H9 (cell line): Measurements from ENCODE around the gene BUD13. TPM values are rescaled to one million over a fixed set of nuclear protein-coding genes. Genes with fewer than 3 reads are reported as not detected.

ENCODE experiments used
- DNase-seq: peaks from one replicate; pipeline ENCODE4 v3.0.0-alpha.2; 2017
- H2AFZ ChIP-seq: one replicate; pipeline ENCODE4 v1.6.1; 2013; ENCODE audit warnings: mild to moderate bottlenecking, low read length, control low read depth, moderate library complexity
- H2AK5ac ChIP-seq: 2 replicates; pipeline ENCODE4 v1.6.1; 2013; ENCODE audit warnings: low read length, control low read depth, mixed read lengths; ENCODE audit not compliant: insufficient read length
- H2BK120ac ChIP-seq: one replicate; pipeline ENCODE4 v1.6.1; 2013; ENCODE audit warnings: low read depth, mild to moderate bottlenecking, low read length, control low read depth, inconsistent platforms; ENCODE audit not compliant: poor library complexity, severe bottlenecking
- H2BK12ac ChIP-seq: 2 replicates; pipeline ENCODE4 v1.6.1; 2013; ENCODE audit warnings: low read length, control low read depth, mixed read lengths, low read depth; ENCODE audit not compliant: insufficient read length
- H2BK15ac ChIP-seq: 2 replicates; pipeline ENCODE4 v1.6.1; 2013; ENCODE audit warnings: low read depth, low read length, control low read depth
- H2BK20ac ChIP-seq: one replicate; pipeline ENCODE4 v1.6.1; 2013; ENCODE audit warnings: low read depth, mild to moderate bottlenecking, low read length, control low read depth, inconsistent platforms; ENCODE audit not compliant: poor library complexity, severe bottlenecking
- H2BK5ac ChIP-seq: 2 replicates; pipeline ENCODE4 v1.6.1; 2013; ENCODE audit warnings: low read length, control low read depth, mixed read lengths; ENCODE audit not compliant: insufficient read length
- H3K14ac ChIP-seq: 2 replicates; pipeline ENCODE4 v1.6.1; 2013; ENCODE audit warnings: low read length, control low read depth; ENCODE audit not compliant: insufficient read depth
- H3K18ac ChIP-seq: 2 replicates; pipeline ENCODE4 v1.6.1; 2013; ENCODE audit warnings: low read depth, mild to moderate bottlenecking, mixed read lengths, low read length, control low read depth; ENCODE audit not compliant: insufficient read length
- H3K23ac ChIP-seq: 2 replicates; pipeline ENCODE4 v1.6.1; 2013; ENCODE audit warnings: low read length, control low read depth, mixed read lengths, low read depth; ENCODE audit not compliant: insufficient read length
- H3K23me2 ChIP-seq: 2 replicates; pipeline ENCODE4 v1.6.1; 2013; ENCODE audit warnings: low read depth, mild to moderate bottlenecking, mixed read lengths, low read length, control low read depth; ENCODE audit not compliant: insufficient read length, poor library complexity, severe bottlenecking
- H3K27ac ChIP-seq: 2 replicates; pipeline ENCODE4 v1.5.1; 2013; ENCODE audit warnings: low read length, control low read depth, mixed read lengths, low read depth; ENCODE audit not compliant: insufficient read length
- H3K27me3 ChIP-seq: 2 replicates; pipeline ENCODE4 v1.6.1; 2013; ENCODE audit warnings: low read length, control low read depth, inconsistent platforms; ENCODE audit not compliant: insufficient read depth
- H3K4ac ChIP-seq: 2 replicates; pipeline ENCODE4 v1.6.1; 2013; ENCODE audit warnings: low read depth, mild to moderate bottlenecking, control low read depth, inconsistent platforms, low read length, moderate library complexity
- H3K4me1 ChIP-seq: 2 replicates; pipeline ENCODE4 v1.6.1; 2013; ENCODE audit warnings: low read length, control low read depth, inconsistent platforms; ENCODE audit not compliant: insufficient read depth
- H3K4me2 ChIP-seq: 2 replicates; pipeline ENCODE4 v1.6.1; 2013; ENCODE audit warnings: low read length, control low read depth, mixed read lengths; ENCODE audit not compliant: insufficient read length, insufficient read depth
- H3K56ac ChIP-seq: 2 replicates; pipeline ENCODE4 v1.6.1; 2013; ENCODE audit warnings: low read depth, mild to moderate bottlenecking, mixed read lengths, low read length, control low read depth; ENCODE audit not compliant: insufficient read length
- H3K79me1 ChIP-seq: 2 replicates; pipeline ENCODE4 v1.6.1; 2013; ENCODE audit warnings: low read depth, mild to moderate bottlenecking, moderate library complexity, low read length, control low read depth, inconsistent platforms; ENCODE audit not compliant: insufficient read depth, poor library complexity, severe bottlenecking
- H3K79me2 ChIP-seq: 2 replicates; pipeline ENCODE4 v1.6.1; 2013; ENCODE audit warnings: low read length, control low read depth, inconsistent platforms; ENCODE audit not compliant: insufficient read depth
- H3K9ac ChIP-seq: 2 replicates; pipeline ENCODE4 v1.6.1; 2013; ENCODE audit warnings: low read length, control low read depth, mixed read lengths; ENCODE audit not compliant: insufficient read length; ENCODE audit errors: extremely low read depth
- H3K9me3 ChIP-seq: one replicate; pipeline ENCODE4 v1.6.1; 2013; ENCODE audit warnings: low read depth, low read length, inconsistent platforms; ENCODE audit not compliant: control insufficient read depth
- H3T11ph ChIP-seq: one replicate; pipeline ENCODE4 v1.6.1; 2013; ENCODE audit warnings: mild to moderate bottlenecking, low read length, control low read depth, inconsistent platforms
- H4K20me1 ChIP-seq: one replicate; pipeline ENCODE4 v1.6.1; 2013; ENCODE audit not compliant: control insufficient read depth, insufficient read length, insufficient read depth
- H4K5ac ChIP-seq: 2 replicates; pipeline ENCODE4 v1.6.1; 2013; ENCODE audit warnings: low read depth, mild to moderate bottlenecking, mixed read lengths, low read length, control low read depth; ENCODE audit not compliant: insufficient read length
- H4K8ac ChIP-seq: replicated peaks from 2 replicates; pipeline ENCODE4 v1.6.1; 2013; ENCODE audit warnings: low read length, control low read depth, mixed read lengths, low read depth; ENCODE audit not compliant: insufficient read length
- H4K91ac ChIP-seq: 2 replicates; pipeline ENCODE4 v1.6.1; 2013; ENCODE audit warnings: low read depth, mild to moderate bottlenecking, moderate library complexity, mixed read lengths, low read length, control low read depth; ENCODE audit not compliant: insufficient read length
- H3K27ac Mint-ChIP-seq, 3 experiments: 2 replicates in 2 of 3; 3 replicates in 1 of 3; pipeline ENCODE4 v1.8.0; 2020 to 2021; ENCODE audit warnings: mixed read lengths in 3 of 3, mild to moderate bottlenecking in 1 of 3, moderate library complexity in 1 of 3
- H3K27me3 Mint-ChIP-seq: 2 replicates; pipeline ENCODE4 v1.8.0; 2021; ENCODE audit warnings: low read depth, mild to moderate bottlenecking, moderate library complexity, mixed read lengths
- H3K36me3 Mint-ChIP-seq, 3 experiments: 2 replicates in 2 of 3; 3 replicates in 1 of 3; pipeline ENCODE4 v1.8.0; 2020 to 2021; ENCODE audit warnings: low read depth in 3 of 3, mixed read lengths in 3 of 3; ENCODE audit not compliant: insufficient read depth in 1 of 3
- H3K4me1 Mint-ChIP-seq, 2 experiments: 2 replicates each; pipeline ENCODE4 v1.8.0; 2020; ENCODE audit warnings: mixed read lengths in 2 of 2
- H3K4me3 Mint-ChIP-seq, 2 experiments: 2 replicates in 1 of 2; 3 replicates in 1 of 2; pipeline ENCODE4 v1.8.0; 2020 to 2021; ENCODE audit warnings: mild to moderate bottlenecking in 2 of 2, mixed read lengths in 2 of 2, moderate library complexity in 1 of 2
- H3K9me3 Mint-ChIP-seq, 2 experiments: 2 replicates in 1 of 2; 3 replicates in 1 of 2; pipeline ENCODE4 v1.8.0; 2020; ENCODE audit warnings: mild to moderate bottlenecking in 2 of 2, mixed read lengths in 2 of 2, moderate library complexity in 1 of 2
- WGBS: extraction: QIAGEN DNeasy Blood & Tissue Kit; methylation state at CpG from one replicate; pipeline ENCODE4 v1.1.7; 2013; ENCODE audit warnings: missing lambda C conversion rate, low lambda C conversion rate, mixed read lengths; ENCODE audit not compliant: insufficient read length; ENCODE audit errors: extremely low coverage; 5-methylcytosine and 5-hydroxymethylcytosine counted together
- total RNA-seq: library from RNA; stranded (reverse); gene quantifications from 2 replicates; pipeline ENCODE4 v1.2.1, GENCODE V29; 2021
- TF ChIP-seq, protein P1 (sequence below): fragments of 200-600 bp; sonication (generic); conservative IDR thresholded peaks from 3 replicates; pipeline ENCODE4 v1.8.0; 2021; ENCODE audit warnings: antibody characterized with exemption, mild to moderate bottlenecking

Gene BUD13
- total RNA-seq, 1 experiment from 2014 or later: 30.0 TPM

DNA sequence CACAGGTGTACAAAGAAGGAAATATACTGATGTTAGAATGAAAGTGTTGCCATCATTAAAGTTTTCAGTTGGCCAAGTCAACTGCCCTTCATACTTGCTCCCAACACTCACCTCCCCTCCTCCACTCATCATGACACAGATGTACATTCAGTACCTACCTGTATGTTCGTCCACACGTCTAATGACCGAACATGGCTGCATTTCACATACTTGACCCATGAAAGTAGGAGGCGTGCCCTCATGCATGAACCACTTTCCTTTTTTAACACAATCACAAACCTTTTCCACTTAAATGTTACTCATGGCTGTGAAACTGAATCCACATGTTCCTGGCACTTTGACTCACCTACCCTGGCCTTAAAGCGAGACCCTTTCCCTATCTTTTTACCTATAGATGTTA is 3.2 kb upstream of the BUD13 start:
- no peak overlapping the region for H3K4me3 Mint-ChIP-seq
- H2BK120ac ChIP-seq: no peak overlapping the region
- no peak overlapping the region for H2BK12ac ChIP-seq
- H4K20me1 ChIP-seq: no peaks in the 10 kb centered on the region
- peaks cover 4% of the 10 kb centered on the region for H3K79me1 ChIP-seq
- H3K14ac ChIP-seq: no peak overlapping the region
- H2BK15ac ChIP-seq: no peak overlapping the region
- peaks cover 4% of the 10 kb centered on the region; the same call in 1 of the 2 replicates for H3K4me1 ChIP-seq
- TF ChIP-seq, protein P1, sequence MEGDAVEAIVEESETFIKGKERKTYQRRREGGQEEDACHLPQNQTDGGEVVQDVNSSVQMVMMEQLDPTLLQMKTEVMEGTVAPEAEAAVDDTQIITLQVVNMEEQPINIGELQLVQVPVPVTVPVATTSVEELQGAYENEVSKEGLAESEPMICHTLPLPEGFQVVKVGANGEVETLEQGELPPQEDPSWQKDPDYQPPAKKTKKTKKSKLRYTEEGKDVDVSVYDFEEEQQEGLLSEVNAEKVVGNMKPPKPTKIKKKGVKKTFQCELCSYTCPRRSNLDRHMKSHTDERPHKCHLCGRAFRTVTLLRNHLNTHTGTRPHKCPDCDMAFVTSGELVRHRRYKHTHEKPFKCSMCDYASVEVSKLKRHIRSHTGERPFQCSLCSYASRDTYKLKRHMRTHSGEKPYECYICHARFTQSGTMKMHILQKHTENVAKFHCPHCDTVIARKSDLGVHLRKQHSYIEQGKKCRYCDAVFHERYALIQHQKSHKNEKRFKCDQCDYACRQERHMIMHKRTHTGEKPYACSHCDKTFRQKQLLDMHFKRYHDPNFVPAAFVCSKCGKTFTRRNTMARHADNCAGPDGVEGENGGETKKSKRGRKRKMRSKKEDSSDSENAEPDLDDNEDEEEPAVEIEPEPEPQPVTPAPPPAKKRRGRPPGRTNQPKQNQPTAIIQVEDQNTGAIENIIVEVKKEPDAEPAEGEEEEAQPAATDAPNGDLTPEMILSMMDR: no peak
- H3K9me3 ChIP-seq: no peaks in the 10 kb centered on the region
- H3K27me3 ChIP-seq: no peaks in the 10 kb centered on the region
- H2AFZ ChIP-seq: no peak overlapping the region
- no peak overlapping the region for H2AK5ac ChIP-seq
- H3K4me2 ChIP-seq: no peak overlapping the region
- no peak overlapping the region for H3K18ac ChIP-seq
- H2BK20ac ChIP-seq: no peak overlapping the region
- H3T11ph ChIP-seq: no peak overlapping the region
- H2BK5ac ChIP-seq: no peak overlapping the region
- H3K27ac Mint-ChIP-seq: no peak overlapping the region; a peak in 1 of 7 replicates
- no peak overlapping the region for H4K8ac ChIP-seq
- no peak overlapping the region for H3K9ac ChIP-seq
- peaks cover 16 to 53% (median 34%) of the 10 kb centered on the region in 3 experiments; a peak in 6 of 7 replicates for H3K36me3 Mint-ChIP-seq
- no peak overlapping the region for H3K56ac ChIP-seq
- no peak overlapping the region for H3K4ac ChIP-seq
- H3K27me3 Mint-ChIP-seq: no peaks in the 10 kb centered on the region
- no peak for DNase-seq
- no peak overlapping the region for H3K27ac ChIP-seq
- peaks cover 9% of the 10 kb centered on the region; the same call in 1 of the 2 replicates for H3K79me2 ChIP-seq
- H3K9me3 Mint-ChIP-seq: no peaks in the 10 kb centered on the region
- no peak overlapping the region for H3K23ac ChIP-seq
- H3K4me1 Mint-ChIP-seq: peaks cover 18 to 20% of the 10 kb centered on the region in 2 experiments
- peaks cover 12% of the 10 kb centered on the region for H3K23me2 ChIP-seq
- WGBS: no CpG with 5 or more reads among the region's 5 CpGs
- no peak overlapping the region for H4K91ac ChIP-seq
- no peak overlapping the region for H4K5ac ChIP-seq
